ENCODE measurements around the gene VPS13C.

- TF ChIP-seq EZH2phosphoT487 (IDR thresholded peaks at IDR 0.05; ENCODE audit: insufficient read depth, low read depth) (no peak), EZH2 (IDR thresholded peaks at IDR 0.05; ENCODE audit: insufficient read depth, poor library complexity, severe bottlenecking) (no peak)
Measured at GRCh38 chr15:61835029-61835428, 225.2 kb downstream of the VPS13C start.
